HUES64 (cell line): ENCODE measurements around the gene TBC1D16.
A peak's percentile ranks its signal among the peaks of the same experiment; 100 is the strongest.

Experiments used
- H3K27ac ChIP-seq: 2 replicates; pipeline ENCODE4 v1.7.0; 2013; ENCODE audit warnings: low read depth, low read length, inconsistent platforms
- H3K27me3 ChIP-seq: 2 replicates; pipeline ENCODE4 v1.6.1; 2013; ENCODE audit warnings: mild to moderate bottlenecking, low read length; ENCODE audit not compliant: insufficient read depth
- H3K36me3 ChIP-seq: 2 replicates; pipeline ENCODE4 v1.6.1; 2013; ENCODE audit warnings: mild to moderate bottlenecking, low read length; ENCODE audit not compliant: insufficient read depth
- H3K4me1 ChIP-seq: 2 replicates; pipeline ENCODE4 v1.6.1; 2013; ENCODE audit warnings: mild to moderate bottlenecking, low read length, moderate library complexity; ENCODE audit not compliant: insufficient read depth
- H3K4me3 ChIP-seq: 2 replicates; pipeline ENCODE4 v1.5.1; 2013; ENCODE audit warnings: mild to moderate bottlenecking, low read length, moderate library complexity
- H3K9ac ChIP-seq: 2 replicates; pipeline ENCODE4 v1.6.1; 2013; ENCODE audit warnings: mild to moderate bottlenecking, low read depth, low read length
- H3K9me3 ChIP-seq: 2 replicates; pipeline ENCODE4 v1.6.1; 2013; ENCODE audit warnings: low read depth, low read length; ENCODE audit not compliant: insufficient read depth
- WGBS: fragments of 150-250, 120-280 bp; methylation state at CpG from one replicate; pipeline ENCODE4 v1.1.7; 2013; ENCODE audit warnings: missing lambda C conversion rate; 5-methylcytosine and 5-hydroxymethylcytosine counted together

The TBC1D16 gene

GRCh38 chr17:79931817-79932309 lies 103.8 kb downstream of the TBC1D16 start:
- 90% methylated on average over 10 of the region's 10 CpGs for WGBS

GRCh38 chr17:79930877-79931816 lies 104.5 kb downstream of the TBC1D16 start:
- peak overlapping the region; percentile 37; the same call in 1 of the 2 replicates for H3K9ac ChIP-seq
- peak overlapping the region; percentile 61 for H3K4me3 ChIP-seq
- H3K4me1 ChIP-seq = peaks cover 13% of the 10 kb centered on the region
- H3K9me3 ChIP-seq = no peaks in the 10 kb centered on the region
- 18% methylated on average over 17 of the region's 17 CpGs for WGBS
- peak overlapping the region; percentile 45; the same call in 1 of the 2 replicates for H3K27ac ChIP-seq
- H3K27me3 ChIP-seq = peaks cover 21% of the 10 kb centered on the region
- H3K36me3 ChIP-seq = no peaks in the 10 kb centered on the region

More at GRCh38 chr17:79931817-79932309, 103.8 kb downstream of the TBC1D16 start:
- H3K9ac ChIP-seq = no peak overlapping the region
- peaks cover 13% of the 10 kb centered on the region for H3K4me1 ChIP-seq
- no peak overlapping the region for H3K4me3 ChIP-seq
- H3K9me3 ChIP-seq = no peaks in the 10 kb centered on the region
- no peak overlapping the region; the same call in 1 of the 2 replicates for H3K27ac ChIP-seq
- H3K36me3 ChIP-seq = no peaks in the 10 kb centered on the region
- H3K27me3 ChIP-seq = peaks cover 21% of the 10 kb centered on the region

DNA sequence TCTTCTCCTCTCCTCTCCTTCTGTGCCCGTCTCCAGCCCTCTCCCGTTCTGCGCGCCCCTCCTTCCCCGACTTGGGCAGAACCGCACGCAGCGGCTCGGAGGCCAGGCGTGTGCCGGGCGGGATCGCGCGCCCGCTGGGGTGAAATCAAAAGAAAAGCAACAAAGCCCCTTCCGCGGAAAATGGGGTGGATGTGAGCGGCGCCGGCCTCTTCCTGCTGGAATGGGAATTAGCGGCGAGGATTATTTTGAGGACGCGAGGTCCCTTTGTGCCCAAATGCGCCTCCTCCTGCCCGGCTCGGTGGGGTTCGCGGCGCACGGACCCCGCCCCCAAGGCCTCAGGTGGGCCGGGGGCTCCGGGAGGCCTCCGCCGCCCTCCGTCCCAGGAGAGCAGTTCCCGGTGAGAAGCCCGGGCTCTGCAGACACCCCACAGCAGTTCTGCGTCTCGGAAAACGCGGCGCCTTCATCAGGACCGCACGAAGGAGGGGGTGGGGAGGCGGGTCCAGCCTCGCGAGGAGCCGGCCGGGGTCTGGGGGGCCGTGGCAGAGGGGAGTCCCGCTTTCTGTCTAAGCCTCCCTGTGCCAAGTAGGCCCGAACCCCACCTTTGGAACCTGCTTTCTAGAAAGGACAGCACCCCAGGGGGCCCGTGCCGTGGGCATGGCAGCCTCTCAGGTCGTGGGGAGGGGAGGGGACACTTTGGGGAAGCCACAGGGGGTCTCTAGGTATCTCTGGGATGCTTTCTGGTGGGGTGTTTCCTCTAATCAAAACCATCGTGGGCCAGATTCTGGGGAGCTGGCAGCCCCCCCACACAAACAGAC lies 105.4 kb downstream of the TBC1D16 start:
- WGBS = 1% methylated on average over 59 of the region's 59 CpGs
- Histone ChIP-seq H3K4me1 (peaks cover 10% of the 10 kb centered on the region), H3K9me3 (no peaks in the 10 kb centered on the region), H3K4me3 (peak overlapping the region; percentile 61), H3K27ac (peak overlapping the region; percentile 55; the same call in 1 of the 2 replicates), H3K36me3 (no peaks in the 10 kb centered on the region), H3K9ac (peak overlapping the region; percentile 61), H3K27me3 (peaks cover 21% of the 10 kb centered on the region)

DNA sequence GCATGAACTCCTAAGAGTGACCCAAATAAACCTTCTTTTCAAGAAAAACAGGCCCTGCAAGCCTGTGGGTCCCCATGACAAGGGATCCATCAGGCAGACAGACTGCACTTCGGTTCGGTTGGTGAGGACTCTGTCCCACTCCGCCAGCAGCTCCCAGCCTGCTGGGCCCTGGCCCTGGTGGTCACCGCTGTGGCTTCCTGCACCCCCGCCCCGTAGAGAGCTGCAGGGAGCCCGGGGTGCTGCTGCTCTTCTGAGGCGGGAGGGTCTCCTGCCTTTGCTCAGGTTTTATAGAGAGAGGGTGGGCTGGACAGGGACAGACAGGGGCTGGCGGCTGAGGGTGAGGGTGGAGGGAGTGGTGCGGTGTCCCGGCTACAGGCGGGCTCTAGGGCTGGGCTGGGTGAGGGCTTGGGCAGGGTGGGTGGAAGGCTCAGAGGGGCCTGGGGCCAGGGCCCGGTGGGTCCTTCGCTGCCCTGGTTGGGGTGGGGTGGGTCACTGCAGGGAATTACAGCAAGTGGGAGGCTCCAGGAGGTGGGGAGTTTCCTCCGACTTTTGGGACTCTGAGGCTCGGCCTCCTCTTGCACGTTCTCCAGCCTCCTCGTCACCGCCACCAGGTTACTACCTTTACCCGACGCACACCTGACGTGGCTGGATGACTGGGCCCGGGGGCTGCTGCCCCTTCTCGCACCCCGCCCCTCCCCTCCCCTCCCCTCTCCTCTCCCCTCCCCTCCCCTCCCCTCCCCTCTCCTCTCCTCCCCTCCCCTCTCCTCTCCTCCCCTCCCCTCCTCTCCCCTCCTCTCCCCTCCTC lies 106.2 kb downstream of the TBC1D16 start:
- peak overlapping the region; percentile 61 for H3K4me3 ChIP-seq
- H3K9me3 ChIP-seq = no peaks in the 10 kb centered on the region
- H3K27ac ChIP-seq = no peak overlapping the region
- WGBS = 72% methylated on average over 19 of the region's 25 CpGs
- H3K4me1 ChIP-seq = peaks cover 10% of the 10 kb centered on the region
- H3K36me3 ChIP-seq = no peaks in the 10 kb centered on the region
- no peak overlapping the region for H3K9ac ChIP-seq
- H3K27me3 ChIP-seq = peaks cover 21% of the 10 kb centered on the region

DNA sequence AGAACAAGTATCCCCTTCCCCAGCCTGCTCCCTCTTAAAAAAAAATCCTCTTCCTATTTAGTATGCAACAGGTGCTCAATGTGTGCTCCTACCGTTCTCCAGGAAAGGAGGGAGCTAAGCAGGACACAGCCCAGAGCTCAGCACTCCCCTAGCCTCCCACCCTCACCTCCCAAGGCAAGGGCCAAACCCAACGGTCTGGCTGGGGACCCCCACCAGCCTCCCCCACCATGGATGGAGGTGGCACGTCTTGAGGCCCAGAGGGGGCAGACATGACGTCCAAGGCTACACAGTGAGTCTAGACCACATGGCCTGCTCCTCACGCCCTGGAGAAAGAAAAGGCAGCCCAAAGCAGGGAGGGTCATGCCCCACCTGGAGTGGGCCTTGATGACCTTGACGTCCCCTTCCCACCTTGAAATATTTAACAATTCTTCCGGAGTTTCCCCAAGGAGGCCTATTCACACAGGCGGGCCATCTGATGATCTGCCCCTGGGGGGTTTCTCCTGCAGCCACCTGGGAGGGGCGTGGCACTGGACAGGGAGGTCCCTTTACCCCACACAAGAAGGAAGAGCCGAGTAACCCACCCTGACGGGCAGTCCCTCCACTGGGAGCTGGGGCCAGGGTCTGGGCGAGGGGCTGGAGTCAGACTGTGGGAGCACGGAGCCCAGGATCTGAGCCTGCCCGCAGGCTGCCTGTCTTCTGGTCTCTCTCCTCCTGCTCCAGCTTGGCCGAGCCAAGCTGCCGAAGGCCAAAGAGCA lies 107.0 kb downstream of the TBC1D16 start:
- Histone ChIP-seq H3K27me3 (peaks cover 21% of the 10 kb centered on the region), H3K36me3 (no peaks in the 10 kb centered on the region), H3K27ac (no peak overlapping the region), H3K4me1 (peaks cover 10% of the 10 kb centered on the region), H3K9me3 (no peaks in the 10 kb centered on the region), H3K4me3 (no peak overlapping the region), H3K9ac (no peak overlapping the region)
- 87% methylated on average over 16 of the region's 16 CpGs for WGBS

- Histone ChIP-seq H3K4me1 (peaks cover 10% of the 10 kb centered on the region), H3K27me3 (peaks cover 21% of the 10 kb centered on the region), H3K27ac (no peak overlapping the region), H3K4me3 (no peak overlapping the region), H3K36me3 (no peaks in the 10 kb centered on the region), H3K9ac (no peak overlapping the region), H3K9me3 (no peaks in the 10 kb centered on the region)
- 94% methylated on average over 13 of the region's 13 CpGs for WGBS
Observed at GRCh38 chr17:79927688-79928501, 107.8 kb downstream of the TBC1D16 start.

GRCh38 chr17:79927136-79927661 lies 108.5 kb downstream of the TBC1D16 start:
- no peak overlapping the region for H3K9ac ChIP-seq
- H3K36me3 ChIP-seq = no peaks in the 10 kb centered on the region
- no peak overlapping the region for H3K27ac ChIP-seq
- peaks cover 10% of the 10 kb centered on the region for H3K4me1 ChIP-seq
- H3K4me3 ChIP-seq = no peak overlapping the region
- H3K9me3 ChIP-seq = no peaks in the 10 kb centered on the region
- H3K27me3 ChIP-seq = peaks cover 21% of the 10 kb centered on the region
- 95% methylated on average over 28 of the region's 28 CpGs for WGBS

DNA sequence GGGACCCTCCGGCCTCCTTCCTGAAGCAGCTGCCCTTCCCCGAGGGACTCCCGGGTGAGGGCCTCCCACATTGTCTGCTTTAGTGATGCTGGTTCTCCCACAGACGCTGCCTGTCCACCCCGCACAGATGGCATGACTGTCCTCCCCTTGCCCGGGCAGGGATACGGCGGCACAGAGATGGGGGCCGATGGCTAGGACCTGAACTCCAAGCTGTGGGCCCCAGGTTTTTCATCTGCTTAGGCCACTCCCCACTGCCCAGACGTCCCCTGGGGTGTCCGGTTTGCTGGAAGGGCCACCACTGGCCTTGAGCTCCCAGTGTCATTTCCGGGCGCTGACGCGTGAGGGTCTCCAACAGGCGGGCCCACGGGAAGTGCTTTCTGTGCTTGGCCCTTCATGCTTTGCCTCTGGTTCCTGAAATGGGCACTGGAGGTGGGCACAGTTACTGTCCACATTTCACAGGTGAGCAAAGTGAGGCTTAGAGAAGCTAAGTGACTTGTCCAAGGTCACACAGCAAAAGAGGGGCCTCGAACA lies 109.0 kb downstream of the TBC1D16 start:
- Histone ChIP-seq H3K4me1 (peaks cover 9% of the 10 kb centered on the region), H3K9me3 (no peaks in the 10 kb centered on the region), H3K9ac (no peak overlapping the region), H3K4me3 (no peak overlapping the region), H3K27me3 (peaks cover 21% of the 10 kb centered on the region), H3K27ac (no peak overlapping the region), H3K36me3 (no peaks in the 10 kb centered on the region)
- 89% methylated on average over 18 of the region's 18 CpGs for WGBS

DNA sequence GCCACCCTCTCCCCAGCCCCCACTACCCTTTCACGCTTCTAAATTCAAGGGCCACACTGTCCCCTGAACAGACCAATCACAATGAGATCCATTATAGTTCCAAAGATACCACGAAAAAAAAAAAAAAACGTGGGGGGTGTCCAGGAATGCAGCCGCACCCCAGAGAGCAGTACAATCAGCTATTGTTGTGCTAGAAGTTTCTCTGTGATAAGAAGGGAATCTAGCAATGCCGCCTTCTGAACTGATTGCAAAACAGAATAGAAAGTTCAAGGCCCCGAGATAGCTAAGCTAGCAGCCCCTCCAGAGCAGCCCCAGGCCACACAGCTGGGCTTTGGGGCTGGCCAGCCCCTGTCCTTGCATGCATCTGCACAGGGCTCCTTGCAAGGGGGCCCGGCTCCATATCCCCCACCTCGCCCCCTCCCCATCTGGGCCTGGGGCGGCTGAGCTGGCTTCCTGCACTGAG lies 109.5 kb downstream of the TBC1D16 start:
- 61% methylated on average over 9 of the region's 9 CpGs for WGBS
- Histone ChIP-seq H3K36me3 (no peaks in the 10 kb centered on the region), H3K9ac (no peak overlapping the region), H3K27me3 (peaks cover 18% of the 10 kb centered on the region), H3K9me3 (no peaks in the 10 kb centered on the region), H3K4me3 (no peak overlapping the region), H3K27ac (no peak overlapping the region), H3K4me1 (peaks cover 4% of the 10 kb centered on the region)
